GM21717 (cell line): ENCODE data around the gene SPTBN2.
"Not testable (repeated sequence)": the region's sequence is repeated elsewhere in the genome, so short reads cannot be mapped to it uniquely, and the experiment has no call there.

Source experiments
- ATAC-seq: cut with Tn5 transposase; IDR thresholded peaks from one replicate; pipeline ENCODE4 v1.9.1; 2021; ENCODE audit warnings: mild to moderate bottlenecking, moderate library complexity; ENCODE audit not compliant: unreplicated experiment

SPTBN2 gene

DNA sequence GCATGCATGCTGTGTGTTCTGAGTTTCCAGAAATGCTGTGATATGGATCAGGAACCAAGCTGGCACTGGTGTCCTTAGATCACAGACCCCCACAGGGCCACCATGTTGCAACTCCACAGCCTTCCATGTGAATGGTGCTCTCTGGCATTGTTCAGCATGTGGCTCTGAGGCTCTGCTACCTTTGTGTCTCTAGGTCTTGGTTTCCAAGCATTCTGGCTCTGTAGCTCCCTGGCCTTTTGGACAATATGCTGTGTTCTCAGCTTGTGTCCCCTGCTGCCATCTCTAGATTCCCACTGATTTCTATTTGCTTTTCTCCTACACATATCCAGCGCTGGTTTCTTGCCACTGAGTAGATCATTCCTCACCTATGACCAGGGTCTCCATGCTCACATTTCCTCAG, 3.9 kb downstream of the SPTBN2 start:
- ATAC-seq = no peak

DNA sequence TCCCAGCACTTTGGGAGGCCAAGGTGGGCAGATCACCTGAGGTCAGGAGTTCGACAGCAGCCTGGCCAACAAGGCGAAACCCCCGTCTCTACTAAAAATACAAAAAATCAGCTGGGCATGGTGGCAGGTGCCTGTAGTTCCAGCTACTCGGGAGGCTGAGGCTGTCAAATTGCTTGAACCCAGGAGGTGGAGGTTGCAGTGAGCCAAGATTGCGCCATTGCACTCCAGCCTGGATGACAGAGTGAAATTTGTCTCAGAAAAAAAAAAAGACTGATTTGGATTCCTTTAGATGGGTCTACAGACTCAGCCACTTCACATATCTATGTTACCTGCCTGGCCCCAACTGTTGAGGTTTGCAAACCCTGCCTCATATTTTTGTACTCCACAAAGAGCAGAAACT, 4.8 kb downstream of the SPTBN2 start:
- ATAC-seq = not testable (repeated sequence)

DNA sequence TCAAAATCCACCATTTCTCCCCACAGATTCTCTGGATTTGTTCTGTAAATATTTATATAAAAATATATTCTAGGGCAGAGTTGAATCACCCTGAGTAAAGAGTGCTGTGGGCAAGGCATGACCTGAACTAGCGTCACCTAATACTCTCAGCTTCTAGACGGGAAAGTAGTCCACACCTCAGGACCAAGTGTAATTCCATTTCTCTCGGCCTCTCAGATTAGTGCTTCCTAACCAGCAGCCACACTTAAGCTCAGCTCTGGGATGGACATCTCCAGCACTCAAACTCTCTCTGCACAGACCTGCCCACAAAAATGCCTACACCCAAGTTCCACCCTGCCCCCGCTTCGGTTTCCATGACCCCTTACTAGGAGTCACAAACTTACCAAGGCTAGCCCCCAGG, 5.3 kb downstream of the SPTBN2 start:
- ATAC-seq = no peak

DNA sequence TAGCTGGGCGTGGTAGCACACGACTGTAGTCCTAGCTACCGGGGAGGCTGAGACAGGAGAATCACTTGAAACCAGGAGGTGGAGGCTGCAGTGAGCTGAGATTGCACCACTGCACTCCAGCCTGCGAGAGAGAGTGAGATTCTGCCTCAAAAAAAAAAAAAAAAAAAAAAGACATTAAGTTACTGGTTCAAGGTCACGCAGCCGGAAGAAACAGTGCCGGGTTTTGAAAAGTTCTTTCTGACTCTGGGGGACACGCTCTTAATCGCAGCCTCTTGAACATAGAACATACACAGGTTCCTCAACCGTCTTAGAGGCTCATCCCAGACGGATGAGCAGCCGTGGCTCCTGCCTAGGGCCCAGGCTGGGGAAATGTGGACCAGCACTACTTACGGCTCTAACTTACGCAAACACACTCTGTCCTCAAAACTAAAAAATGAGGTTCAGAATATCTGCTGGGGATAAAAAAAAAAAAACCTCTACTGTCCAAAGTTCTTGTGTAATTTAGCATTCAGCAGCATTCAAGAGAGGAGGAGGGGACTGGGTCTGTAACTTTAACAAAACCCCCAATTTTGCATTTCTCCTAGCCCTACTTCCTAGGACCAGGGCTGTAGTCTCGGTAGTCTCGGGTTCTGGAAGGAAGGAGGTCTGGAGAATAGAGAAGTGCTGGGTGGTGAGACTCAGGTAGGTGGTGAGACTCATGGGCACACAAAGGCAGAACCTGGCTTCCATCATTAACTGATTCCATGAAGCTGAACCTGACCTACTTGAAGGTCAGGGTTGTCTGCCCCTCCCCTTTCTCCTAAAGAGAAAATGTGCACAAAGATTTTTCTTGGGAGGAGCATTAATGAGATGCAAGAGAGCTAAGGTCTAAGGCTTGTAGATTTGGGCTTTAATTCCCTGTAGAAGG, 6.0 kb downstream of the SPTBN2 start:
- ATAC-seq = no peak

DNA sequence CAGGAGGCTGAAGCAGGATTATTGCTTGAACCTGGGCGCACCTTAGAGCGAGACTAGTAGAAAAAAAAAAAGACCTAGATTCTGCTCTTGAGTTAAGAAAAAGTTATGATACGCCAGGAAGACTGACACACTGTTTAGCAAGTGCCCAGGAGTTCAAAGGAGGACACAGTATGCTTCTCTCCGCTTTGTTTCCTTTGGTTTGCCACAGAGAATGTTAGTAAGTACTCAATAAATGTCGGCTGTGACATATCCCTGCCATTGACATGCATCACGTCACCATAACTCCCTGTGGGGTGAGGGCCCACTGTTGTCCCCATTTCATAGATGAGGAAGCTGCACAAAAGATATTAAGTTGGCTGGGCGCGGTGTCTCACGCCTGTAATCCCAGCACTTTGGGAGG, 7.1 kb downstream of the SPTBN2 start:
- no peak for ATAC-seq

DNA sequence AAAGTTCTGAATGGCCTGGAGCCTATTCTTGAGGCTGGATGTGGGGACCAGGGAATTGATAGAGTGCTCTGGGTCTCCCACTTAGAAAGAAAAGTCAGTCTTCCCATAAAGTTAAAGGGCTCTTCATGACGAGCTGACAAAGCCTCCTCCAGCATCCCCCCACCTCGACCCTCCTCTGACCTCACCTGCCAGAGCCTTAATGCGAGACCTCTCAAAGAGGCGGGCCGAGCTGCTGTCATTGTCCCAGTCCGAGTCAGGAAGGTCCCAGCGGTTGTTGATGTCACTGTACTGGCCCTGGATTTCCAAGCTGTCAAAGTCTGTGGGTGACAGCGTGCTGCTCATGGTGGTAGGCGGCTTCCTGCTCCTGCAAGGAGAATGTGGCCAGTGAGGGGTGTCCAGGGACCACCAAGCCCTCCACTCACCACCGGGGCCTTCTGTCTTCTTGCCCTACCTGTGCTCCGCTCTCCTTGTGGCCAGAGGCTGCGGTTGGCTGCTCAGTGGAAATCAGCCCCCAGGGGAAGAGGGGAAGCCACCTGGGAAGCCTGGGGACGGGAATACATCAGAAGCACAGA, 8.0 kb downstream of the SPTBN2 start:
- ATAC-seq = no peak

DNA sequence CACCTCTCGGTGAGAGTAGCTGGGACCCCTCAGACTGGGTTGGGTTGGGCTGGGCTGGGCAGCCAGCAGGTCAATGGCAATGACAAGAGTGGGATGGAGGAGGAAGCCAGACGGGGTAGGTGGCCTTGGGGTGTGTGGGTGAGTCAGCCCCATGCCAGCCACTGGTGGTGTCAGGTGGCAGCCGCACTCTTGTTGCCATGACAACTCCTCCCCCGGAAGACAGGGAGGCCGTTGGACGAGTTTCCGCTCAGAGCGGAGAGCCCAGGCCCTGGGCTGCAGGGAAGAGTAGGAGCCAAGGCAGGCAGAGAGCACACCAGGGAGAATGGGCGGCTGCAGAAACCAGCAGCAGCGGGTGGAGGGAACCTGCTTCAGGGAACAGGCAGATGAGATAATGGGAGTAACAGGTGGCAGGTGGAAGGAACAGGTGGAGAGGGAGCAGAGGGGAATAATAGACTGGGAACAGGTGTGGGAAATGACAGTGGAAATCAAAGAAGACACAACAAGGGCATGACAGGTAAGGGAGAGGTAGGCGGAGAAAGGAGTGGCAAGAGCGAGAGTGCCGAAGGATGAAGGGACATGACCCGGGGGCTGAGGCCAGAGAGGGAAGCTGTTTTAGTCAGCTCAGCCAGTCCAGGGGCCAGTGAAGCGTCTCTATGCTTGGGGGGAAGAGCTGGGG, 8.7 kb downstream of the SPTBN2 start:
- no peak for ATAC-seq

DNA sequence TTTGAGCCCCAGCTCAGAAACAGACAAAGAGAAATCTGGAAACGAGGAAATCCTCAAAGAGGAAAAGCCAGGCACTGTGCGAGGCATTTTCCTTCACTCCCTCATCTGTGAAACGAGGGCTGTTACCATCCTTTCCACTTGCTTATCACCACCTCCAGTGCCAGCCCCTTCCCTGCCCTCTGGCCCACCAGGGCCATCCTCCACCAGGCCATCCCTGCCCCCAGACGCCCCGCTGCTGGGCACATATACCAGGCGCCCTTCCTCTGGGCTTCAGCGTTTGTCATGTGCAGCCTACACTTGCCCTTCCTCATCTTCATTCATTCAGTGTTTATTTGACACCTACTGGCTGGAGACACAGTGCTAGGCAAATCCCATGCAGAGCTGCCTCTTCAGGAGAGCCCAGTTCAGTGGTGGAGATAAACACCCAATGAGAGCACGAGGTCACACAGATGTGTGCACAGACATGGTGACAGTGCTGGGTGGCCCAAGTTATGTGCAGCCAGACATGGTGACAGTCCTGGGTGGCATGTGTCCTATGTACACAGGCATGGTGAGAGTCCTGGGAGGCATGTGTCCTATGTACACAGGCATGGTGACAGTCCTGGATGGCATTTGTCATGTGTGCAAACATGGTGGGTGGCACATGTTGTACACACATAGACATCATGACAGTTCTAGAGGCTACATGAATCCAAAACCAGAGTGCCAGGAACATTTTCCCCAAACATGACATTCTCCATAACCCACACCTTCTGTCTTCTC, 9.7 kb downstream of the SPTBN2 start:
- ATAC-seq = no peak

DNA sequence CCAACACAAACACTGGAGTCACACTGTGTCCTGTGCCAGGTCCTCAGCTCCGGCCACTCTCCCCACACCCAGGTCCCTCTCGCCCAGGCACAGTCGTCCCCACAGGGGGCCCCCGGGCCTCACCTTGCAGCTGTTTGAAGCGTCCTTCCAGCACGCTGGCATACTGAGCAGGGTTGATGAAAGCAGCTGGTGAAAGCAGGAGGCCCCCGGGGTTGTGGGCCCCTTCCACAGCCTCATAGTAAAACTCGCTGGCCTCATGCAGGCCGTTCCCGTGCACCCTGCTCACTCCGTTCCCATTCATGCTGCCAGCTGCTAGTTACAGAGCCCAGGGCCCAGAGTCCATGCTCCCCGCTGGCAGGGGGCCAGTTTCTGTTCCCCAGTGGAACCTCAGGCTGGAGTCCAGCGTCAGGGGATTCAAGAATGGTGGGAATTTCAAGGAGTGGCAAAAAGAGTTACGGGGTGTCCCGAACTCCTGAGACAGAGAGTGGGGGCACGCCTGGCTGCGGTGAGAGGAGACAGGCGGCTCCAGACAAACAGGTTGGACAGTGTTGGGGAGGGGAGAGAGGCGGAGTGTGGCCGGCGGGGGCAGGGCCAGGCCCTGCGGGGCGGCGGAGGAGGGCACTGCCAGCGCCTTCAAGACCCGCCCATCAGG, 10.6 kb downstream of the SPTBN2 start:
- no peak for ATAC-seq

DNA sequence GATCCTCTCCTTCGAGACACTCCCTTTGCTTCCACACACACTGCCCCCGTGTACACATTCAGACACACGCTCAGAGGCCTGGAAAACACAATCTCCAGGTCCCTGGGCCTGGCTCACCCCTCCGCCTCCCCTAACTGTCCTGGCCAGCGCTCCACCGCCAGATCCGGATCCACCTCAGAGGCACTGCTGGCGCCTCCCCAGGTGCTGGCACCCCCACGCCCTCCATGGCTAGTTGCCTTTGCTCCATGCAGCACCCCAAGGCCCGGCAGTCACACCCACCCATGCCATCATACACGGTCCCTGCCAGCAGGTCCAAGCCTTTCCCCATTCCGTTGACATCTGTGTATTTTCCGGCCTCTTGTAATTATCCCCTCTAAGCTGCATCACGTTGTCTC, 11.1 kb downstream of the SPTBN2 start:
- ATAC-seq = no peak

DNA sequence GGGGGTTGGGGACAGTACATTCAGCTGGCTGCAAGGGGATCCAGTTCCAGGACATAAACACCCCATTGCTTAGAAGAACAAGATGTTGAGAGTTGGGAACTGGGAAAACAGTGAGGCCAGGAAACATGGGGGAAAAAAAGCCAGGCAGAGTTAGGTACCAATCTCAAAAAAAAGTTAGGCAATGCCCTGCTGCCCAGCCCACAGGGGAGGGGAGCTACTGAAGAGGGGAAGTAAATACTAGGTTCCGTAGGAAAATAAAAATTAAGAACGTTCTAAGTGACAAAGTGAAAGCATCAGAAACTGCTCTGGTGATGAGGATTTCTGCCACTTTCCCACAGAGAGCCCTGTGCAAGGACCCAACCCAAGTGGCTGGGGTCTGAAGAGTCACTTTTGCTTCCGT, 12.0 kb downstream of the SPTBN2 start:
- ATAC-seq = no peak

DNA sequence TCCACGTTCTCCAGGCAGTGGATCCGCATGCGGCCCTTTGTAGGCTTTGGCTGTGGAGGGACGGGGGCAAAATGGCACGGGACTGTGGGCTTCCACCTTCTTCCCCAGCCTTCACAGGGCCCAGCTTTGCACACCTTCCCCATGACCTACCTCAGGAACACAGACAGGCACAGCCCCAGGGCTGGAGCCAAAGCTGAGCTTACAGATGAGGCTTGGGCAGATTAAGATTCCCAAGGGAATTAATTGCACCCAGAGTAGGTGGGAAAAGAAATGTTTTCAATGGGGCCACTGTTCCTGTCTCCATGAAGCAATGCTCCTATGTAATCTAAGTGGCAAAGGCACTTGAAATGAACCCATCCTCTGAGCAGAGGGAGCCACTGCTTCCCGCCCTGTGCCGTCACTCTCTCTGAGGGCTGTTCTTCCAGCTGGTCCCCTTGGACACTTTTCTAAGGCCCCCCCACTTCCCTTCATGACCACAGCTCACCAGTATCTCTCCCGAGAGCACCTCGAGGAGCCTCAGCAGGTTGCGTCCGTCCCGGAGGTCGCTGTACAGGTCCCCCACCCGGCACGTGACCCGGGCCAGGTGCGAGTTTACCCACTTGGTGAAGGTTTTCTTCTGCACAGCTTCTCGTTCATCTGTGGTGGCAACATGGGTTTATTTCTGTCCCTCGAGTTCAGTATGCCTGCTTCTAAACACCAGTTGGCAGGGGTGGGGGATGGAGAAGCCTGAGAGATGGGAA, 13.5 kb downstream of the SPTBN2 start:
- ATAC-seq = no peak

DNA sequence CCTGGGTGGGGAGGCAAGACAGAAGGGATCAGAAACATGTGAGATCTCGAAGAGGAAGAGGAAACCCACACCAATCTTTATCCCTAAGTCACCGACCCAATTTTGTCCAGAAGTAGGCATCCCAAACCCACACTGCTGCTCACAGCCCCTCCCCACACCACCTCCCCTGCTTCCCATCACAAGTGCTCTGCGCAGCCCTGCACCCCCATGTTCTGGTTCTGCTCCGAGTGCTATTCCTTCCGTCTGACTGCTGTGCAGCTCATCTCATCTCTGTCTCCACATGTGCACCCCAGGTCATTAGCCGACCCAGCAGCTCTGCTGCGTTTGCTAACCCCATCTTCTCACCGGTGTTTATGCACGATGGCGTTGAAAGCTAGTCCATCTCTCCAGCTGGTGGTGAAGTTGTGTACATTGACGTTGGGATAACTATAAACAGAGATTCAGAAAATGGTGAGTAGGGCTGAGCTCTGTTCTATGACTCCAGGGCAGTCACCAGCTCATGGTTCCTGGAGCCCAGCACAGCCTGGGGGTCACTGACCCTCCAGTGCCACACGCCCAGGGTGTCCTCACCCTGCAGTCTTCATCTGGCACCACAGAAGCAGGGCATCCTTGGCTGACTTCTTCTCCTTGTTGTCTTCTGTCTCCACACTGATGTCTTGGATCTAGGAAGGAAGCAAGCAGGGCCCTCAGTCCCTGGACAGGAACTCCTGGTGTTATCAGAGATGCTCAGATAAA, 15.1 kb downstream of the SPTBN2 start:
- ATAC-seq = no peak

DNA sequence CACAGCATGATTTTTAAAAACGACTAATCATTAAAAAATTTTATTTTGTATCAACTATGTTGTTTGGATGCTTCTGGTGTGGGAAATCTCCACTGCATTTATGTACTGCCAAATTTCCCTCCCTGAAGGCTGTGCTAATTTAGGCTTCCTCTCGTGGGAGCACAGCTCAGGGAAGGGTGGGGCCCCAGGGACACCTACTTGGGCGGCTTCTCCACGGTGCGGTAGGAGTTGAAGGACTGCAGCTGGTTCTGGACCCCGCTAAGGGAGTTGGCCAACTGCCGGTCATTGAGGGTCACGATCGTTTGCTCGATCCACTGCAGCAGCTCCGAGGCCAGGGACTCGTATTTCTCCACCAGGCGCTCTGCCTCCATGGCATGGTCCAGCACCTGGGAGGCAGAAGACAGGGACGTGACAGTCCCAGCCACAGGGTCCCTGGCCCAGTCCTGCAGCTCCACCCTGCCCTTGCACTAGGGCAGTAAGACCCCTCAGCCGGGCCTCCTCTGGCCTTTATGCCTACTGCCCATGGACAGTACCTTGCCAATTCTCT, 18.6 kb downstream of the SPTBN2 start:
- no peak for ATAC-seq

DNA sequence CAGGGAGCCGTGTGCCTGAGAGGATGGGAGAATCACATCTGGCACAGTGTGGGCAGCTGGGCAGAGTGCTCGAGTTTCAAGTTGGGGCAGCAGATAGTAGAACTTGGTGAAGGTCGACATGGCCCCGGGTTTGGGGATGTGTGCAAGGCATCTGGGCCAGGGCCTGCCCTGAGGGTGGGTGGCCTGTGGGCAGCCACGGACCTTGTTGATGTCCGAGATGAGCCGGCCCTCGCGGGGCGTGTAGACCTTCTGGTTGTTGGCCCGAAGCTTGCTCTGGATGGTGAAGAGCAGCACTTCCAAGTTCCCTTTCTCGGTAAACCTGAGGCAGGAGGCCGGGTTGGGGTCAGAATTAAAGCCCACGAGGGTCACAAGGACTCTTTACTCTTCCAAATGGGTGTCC, 20.3 kb downstream of the SPTBN2 start:
- no peak for ATAC-seq

DNA sequence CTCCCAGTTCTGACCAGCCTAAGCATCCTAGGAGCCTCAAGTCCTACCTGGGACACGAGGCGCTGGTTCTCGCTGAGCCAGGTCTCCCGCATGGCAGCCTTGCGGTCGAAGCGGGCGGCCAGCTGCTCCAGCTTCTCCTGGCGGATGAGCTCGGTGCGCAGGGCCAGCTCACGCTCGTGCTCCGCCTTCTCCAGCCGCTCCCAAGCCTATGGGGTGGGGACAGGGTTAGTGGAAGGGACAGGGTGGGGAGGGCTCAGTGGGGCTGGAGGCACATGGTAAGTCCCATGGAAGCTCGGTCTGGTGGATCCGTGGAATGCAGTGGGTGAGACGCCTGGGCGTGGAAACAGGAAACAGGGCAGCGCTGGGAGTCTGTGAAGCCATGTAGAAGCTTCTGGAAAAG, 20.9 kb downstream of the SPTBN2 start:
- no peak for ATAC-seq

DNA sequence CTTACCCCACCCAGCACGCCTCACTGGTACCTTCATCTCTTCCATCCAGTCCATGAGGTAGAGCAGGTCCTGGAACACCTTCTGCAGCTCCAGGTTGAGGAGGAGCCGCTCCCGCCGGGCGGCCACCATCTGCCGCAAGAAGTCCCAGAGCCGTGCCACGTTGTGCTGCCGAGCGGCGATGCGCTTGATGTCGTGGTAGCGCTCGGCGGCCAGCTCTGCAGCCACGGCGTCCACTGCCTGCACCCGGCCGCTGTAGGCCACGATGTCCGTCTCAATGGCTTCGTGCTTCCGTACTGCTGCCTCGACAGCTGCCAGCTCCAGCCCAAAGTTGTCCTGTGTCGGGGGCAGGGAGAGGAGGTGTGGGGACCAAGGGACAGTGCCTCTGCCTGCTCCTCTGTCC, 21.5 kb downstream of the SPTBN2 start:
- no peak for ATAC-seq

DNA sequence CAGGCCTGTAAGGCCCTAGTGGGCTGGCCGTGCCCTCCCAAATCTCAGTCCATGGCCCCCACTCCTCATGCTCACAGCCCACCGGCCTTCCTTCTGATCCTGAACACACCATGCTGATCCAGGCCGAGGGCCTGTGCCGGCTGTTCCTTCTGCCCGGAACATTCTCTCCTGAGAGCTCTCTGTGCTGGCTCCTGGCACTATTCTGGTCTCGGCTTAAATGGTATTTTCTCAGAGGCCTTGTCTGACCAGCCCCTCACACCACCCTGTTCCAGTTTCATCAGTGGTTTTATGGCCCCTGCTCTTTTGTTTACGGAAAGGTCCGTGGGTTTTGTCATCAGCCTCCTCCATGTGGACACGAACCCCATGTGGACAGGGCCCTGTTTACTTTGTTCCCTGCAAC, 22.0 kb downstream of the SPTBN2 start:
- ATAC-seq = no peak
